ENCODE measurements around the gene SGTA.

The SGTA gene

DNA sequence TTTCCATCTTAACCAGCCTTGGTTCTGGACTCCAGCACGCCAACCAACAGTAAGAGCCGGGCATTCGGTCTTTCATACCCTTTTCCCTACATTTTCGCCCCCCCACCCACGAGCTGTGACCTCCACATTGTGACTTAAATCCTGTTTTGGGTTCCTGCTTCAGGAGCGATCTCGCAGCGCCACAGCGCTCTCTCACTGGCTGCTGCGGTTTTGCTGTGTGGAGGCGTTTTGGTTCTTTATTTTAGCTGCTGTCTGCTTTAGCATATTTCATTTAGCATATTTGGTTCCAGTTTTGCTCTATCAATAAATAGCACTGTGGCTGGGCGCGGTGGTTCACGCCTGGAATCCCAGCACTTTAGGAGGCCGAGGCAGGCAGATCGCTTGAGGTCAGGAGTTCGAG, 23.7 kb downstream of the SGTA start:
- no peak for DNase-seq (ENCODE audit: extremely low read depth, low read depth)
- H3K4me3 ChIP-seq (replicated peaks; ENCODE audit: low read depth, low read length) = no peak overlapping the region
- TF ChIP-seq, protein P1, sequence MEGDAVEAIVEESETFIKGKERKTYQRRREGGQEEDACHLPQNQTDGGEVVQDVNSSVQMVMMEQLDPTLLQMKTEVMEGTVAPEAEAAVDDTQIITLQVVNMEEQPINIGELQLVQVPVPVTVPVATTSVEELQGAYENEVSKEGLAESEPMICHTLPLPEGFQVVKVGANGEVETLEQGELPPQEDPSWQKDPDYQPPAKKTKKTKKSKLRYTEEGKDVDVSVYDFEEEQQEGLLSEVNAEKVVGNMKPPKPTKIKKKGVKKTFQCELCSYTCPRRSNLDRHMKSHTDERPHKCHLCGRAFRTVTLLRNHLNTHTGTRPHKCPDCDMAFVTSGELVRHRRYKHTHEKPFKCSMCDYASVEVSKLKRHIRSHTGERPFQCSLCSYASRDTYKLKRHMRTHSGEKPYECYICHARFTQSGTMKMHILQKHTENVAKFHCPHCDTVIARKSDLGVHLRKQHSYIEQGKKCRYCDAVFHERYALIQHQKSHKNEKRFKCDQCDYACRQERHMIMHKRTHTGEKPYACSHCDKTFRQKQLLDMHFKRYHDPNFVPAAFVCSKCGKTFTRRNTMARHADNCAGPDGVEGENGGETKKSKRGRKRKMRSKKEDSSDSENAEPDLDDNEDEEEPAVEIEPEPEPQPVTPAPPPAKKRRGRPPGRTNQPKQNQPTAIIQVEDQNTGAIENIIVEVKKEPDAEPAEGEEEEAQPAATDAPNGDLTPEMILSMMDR (IDR thresholded peaks at IDR 0.05; ENCODE audit: low read depth, low read length, missing control alignments) = no peak

DNA sequence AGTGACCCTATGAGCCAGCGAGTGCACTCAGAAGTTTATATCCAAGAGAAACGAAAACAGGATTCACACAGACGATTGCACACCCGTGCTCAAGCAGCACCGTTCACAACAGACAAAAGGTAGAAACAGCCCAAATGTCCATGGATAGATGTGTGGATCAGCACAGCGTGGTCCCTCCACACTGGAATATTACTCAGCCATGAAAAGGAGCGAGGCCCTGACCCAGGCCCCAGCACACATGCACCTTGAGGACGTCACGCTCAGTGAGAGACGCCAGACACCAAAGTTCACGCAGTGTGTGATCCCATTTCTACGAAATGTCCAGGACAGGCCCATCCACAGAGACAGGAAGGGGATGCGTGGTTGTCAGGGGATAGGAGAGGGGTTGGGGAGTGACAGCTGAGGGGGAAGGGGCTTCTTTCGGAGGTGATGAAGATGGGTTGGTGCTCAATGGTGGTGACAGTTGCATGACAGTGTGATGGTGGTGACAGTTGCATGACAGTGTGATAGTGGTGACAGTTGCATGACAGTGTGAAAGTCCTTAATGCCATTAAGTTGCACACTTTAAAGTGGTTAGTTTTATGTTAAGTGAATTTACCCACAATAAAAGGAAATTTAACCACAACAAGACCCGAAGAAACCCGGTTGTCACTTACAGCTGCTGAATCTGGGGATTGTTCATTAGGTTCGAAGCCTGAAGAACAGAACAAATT, 24.3 kb downstream of the SGTA start:
- TF ChIP-seq, protein P1 (IDR thresholded peaks at IDR 0.05; ENCODE audit: low read depth, low read length, missing control alignments) = no peak
- H3K4me3 ChIP-seq (replicated peaks; ENCODE audit: low read depth, low read length) = no peak overlapping the region
- no peak for DNase-seq (ENCODE audit: extremely low read depth, low read depth)

DNA sequence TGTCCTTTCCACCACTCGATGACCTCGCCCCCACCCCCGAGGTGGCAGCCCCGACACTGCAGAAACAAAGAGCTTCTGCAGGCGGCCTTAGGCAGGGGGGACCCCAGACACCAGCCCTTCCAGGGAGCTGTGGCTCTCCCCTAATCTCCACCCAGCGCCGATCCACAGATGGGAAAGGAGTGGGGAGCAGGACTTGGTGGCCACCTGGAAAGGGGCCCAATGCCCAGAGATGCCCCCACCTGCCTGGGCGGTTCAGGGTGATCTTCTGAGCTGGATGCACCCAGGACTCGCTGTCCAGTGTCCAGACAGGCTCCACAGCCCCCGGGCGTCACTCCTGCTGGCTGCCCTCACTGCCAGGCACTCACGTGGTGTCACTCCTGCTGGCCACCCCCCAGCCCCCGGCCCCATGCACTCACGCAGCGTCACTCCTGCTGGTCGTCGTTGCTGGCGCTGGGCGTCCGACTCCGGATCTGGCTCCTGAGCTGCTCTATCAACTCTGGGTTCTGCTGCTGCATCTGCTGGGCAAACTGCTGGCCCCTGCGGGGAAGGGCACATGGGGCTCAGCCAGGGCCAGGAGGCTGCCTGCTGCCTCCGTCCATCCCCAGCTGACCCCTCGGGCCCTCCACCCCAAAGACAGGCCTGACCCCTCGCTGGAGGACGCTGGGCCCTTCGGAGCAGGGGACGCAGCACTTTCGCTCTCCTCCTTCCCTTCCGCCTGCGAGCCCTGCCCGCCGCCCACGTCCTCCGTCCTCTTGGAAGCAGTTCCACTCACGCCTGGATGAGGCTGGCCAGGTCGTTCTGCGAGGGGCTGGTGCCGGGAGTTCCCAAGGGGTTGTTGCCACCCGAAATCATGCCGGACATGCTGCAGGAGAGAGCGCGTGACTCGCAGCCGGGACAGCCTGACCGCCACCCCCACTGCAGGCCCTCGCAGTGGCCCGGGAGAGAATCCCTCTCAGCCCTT, 25.9 kb downstream of the SGTA start:
- TF ChIP-seq, protein P1 (IDR thresholded peaks at IDR 0.05; ENCODE audit: low read depth, low read length, missing control alignments) = no peak
- H3K4me3 ChIP-seq (replicated peaks; ENCODE audit: low read depth, low read length) = no peak overlapping the region
- DNase-seq (ENCODE audit: extremely low read depth, low read depth) = no peak

DNA sequence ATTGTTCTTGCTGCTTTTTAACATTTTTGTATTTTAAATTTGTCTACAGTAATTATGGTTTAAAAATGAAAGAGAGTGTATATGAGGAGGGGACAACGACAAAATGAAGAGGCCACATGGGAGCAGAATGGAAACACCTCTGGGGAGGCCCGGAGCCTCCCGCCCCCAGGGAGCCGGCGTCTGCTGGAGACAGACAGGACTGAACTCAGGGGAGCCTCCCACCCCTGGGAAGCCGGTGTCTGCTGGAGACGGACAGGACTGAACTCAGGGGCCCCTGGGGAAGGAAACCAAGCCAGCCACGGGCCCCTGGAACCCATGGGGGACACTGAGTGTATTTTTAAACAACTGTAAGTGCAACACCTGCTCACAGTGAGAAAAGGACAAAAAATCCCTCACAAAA, 26.6 kb downstream of the SGTA start:
- no peak for DNase-seq (ENCODE audit: extremely low read depth, low read depth)
- no peak overlapping the region for H3K4me3 ChIP-seq (replicated peaks; ENCODE audit: low read depth, low read length)
- TF ChIP-seq, protein P1 (IDR thresholded peaks at IDR 0.05; ENCODE audit: low read depth, low read length, missing control alignments) = no peak

DNA sequence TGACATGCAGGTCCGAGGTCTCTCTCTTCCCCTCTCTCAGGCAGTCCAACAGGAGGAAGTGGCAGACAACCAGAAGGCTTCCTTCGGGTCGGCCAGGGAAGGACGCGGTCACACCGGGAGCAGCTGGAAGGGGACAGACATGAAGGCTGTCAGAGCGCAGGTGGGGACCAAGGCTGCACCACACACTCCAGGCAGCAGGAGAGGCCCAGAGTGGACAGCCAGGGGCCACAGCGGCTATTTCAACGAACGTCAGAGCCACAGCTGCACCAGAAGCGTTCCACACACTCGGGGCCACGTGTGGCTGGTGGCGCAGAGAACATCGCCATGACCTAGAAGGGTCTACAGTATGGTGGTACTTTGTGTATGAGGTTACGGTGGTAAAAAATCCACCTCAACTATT, 27.3 kb downstream of the SGTA start:
- no peak for DNase-seq (ENCODE audit: extremely low read depth, low read depth)

DNA sequence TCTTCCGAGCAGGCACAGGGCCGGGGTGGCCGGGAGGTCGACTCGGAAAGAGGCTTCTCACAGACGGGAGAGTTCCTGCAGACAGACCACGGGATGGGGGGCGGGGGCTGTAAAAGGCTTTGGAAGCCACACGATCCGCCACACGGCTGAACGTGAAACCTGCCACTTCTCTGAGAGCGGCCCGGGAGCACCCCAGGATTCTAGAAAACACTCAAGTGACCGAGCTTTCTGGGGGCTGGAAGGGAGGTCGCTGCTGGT, 27.7 kb downstream of the SGTA start:
- DNase-seq (ENCODE audit: extremely low read depth, low read depth) = no peak
- TF ChIP-seq, protein P1 (IDR thresholded peaks at IDR 0.05; ENCODE audit: low read depth, low read length, missing control alignments) = no peak
- H3K4me3 ChIP-seq (replicated peaks; ENCODE audit: low read depth, low read length) = no peak overlapping the region

More for the DNA sequence above, 27.3 kb downstream of the SGTA start:
- TF ChIP-seq, protein P1 (IDR thresholded peaks at IDR 0.05; ENCODE audit: low read depth, low read length, missing control alignments) = no peak
- no peak overlapping the region for H3K4me3 ChIP-seq (replicated peaks; ENCODE audit: low read depth, low read length)

Data from HFF-Myc (cell line).